NCI-H1105 treated with DMSO at 0.1 percent for 48 hours (cell line): Measurements from ENCODE around the gene PLK5.
"Not testable (repeated sequence)": the region's sequence is repeated elsewhere in the genome, so short reads cannot be mapped to it uniquely, and the experiment has no call there.

Experiments used
- DNase-seq: peaks from one replicate; lab custom pipeline; 2025; lab: John Stamatoyannopoulos, UW

Gene PLK5

DNA sequence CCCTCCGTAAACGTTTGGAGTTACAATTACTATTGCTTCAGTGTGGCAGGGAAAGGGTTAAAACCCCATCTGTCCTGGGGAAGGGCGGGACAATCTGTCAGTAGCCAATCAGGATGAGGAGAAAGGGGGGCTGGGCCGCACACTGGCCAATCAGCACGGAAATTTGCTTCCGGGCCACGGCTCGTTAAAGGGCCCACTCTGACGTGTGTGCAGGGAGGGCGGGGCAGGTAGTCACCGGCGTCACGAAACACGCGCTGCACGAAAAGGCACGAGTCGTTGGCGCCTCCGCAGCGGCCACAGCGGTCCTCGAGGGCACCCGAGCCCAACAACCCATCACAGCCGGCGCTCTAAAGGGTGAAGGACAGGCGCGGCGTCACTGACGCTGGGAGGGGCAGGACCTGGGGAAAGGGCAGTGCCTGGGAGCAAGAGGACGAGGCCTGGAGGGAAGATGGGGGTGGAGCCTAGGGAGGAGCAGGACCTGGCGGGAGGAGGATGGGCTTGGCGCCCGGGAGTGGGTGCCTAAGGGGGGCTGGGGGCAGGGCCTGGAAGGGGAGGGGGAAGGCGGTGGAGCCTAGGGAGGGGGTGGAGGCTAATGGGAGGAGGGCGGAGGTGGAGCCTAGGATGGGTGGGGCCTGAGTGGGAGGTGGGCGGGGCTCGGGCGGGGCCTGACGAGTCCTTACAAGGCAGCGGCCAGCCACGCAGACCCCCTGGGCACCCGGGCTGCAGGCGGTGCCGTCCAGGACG is 15.9 kb upstream of the PLK5 start:
- peak; percentile 89 for DNase-seq

DNA sequence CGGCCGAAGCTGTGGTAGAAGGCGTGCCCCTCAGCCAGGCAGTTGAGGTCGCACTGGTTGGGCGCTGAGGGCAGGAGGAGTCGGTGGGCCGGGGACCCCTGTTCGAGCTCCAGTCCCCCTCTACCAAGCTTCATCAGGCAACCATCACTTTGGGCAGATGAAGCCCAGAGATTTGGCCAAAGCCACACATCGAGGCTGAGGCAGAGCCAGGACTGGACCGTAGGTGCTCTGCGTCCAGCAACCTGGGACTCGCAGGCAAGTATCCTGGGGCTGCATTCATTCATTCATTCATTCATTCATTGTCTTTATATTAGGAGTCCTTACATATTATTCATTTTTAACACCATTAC is 15.4 kb upstream of the PLK5 start:
- DNase-seq: no peak

DNA sequence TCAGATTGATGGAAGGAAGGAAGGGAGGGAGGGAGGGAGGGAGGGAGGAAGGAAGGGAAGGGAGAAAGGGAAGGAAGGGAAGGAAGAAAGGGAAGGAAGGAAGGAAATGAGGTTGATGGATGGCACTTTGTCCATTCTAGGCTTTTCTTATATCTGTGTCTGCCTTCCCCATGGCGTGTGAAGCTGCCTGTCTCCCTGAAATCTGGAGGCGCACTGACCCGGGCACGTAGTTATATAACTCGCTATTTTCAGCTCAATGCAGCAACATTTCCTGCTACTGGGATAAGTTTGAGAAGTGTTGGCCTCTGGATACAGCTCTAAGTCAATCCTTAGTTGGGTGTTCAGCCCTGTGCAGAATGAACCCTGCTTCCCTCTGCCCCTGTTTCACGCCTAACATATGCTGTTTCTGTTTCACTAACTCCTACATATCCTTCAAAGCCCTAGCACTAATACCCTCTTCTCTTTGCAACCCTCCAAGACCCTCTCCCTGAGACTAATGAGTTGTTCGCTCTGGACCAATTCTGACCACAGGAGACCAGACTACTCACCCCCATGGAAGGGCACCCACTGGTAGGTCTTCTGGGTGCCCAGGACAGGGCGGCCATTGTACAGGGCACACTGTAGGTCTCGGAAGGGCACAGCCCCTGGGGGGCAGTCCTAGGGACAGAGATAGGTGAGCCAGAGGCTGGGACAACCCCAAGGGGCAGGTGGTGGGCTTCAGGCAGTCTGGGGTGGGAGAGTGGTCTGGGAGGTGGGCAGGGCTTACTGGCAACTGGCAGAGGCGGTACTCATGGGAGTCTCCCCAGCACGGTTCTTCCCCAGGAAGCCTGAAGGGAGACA is 14.1 kb upstream of the PLK5 start:
- DNase-seq: no peak

DNA sequence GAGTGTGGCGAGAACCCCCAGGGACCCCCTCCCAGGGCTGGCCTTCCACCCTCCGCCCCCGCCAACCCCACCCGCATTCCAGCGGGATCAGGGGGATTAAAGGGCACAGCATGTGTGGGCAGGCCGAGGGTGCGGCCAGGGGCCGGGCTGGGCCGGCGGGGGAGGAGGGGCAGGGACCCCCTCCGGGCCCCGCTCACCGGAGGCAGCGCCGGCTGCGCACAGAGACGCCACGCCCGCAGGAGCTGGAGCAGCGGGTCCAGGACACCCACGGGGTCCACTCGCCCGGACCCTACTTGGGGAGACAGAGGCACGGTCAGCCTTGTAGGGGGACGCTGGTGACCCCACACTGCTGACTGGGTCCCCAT is 13.5 kb upstream of the PLK5 start:
- no peak for DNase-seq

DNA sequence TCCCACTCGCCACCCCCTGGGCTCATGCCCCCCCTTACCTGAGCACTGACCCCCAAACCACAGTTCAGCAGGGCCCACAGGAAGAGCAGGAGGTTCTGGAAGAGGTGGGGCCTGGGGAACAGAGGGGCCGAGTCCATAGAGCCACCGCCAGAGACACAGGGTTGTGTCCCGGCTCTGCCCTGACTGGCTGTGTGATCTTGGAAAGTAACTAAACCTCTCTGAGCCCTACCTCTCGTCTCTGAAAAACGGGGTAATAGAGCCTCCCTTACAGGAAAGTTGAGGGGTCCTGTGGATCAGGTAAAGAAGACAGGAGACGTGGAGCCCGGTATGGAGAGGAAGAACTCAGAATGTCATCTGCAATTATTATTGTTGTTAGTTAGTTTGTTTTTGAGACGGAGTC is 13.1 kb upstream of the PLK5 start:
- DNase-seq: no peak

DNA sequence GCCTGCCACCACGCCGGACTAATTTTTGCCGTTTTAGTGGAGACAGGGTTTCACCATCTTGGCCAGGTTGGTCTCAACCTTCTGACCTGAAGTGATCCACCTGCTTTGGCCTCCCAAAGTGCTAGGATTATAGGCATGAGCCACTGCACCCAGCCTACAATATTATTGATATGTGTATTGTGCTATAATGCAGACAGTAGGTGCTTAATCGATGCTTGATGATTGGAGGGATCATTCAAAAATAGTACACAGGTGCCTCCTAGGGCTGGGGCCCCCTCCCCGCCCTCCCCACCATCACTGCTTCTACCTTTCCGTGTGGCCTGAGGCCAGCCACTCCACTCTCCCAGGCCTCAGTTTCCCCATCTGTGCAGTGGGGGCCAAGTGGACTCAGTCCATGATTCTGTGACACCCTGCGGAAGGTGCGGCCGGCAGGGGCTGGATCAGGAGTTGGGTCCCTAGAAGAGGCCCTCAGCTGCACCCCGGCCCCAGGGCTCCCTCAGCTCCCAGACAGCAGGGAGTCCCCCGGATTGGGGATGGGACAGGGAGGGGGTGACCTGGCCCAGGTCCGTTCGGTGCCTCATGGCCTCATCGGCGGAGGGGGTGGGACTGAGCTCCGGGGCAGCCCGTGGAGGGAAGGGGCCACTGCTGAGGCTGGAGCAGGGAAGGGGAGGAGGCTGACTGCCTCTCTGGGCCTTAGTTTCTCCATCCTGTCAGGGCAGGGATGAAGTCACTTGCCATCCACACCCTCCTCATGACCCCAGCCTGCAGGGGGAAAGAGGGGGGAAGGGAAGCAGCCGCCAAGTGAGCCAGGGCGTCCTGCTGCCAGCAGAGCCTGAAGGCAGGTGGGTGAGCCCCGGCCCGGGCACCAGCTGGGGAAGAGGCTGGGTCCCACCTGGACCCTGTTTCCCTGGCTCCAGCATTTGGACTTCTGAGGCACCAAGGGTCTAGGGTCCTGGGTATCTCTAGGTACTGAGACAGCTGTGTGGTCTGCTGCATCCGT is 12.3 kb upstream of the PLK5 start:
- no peak for DNase-seq

DNA sequence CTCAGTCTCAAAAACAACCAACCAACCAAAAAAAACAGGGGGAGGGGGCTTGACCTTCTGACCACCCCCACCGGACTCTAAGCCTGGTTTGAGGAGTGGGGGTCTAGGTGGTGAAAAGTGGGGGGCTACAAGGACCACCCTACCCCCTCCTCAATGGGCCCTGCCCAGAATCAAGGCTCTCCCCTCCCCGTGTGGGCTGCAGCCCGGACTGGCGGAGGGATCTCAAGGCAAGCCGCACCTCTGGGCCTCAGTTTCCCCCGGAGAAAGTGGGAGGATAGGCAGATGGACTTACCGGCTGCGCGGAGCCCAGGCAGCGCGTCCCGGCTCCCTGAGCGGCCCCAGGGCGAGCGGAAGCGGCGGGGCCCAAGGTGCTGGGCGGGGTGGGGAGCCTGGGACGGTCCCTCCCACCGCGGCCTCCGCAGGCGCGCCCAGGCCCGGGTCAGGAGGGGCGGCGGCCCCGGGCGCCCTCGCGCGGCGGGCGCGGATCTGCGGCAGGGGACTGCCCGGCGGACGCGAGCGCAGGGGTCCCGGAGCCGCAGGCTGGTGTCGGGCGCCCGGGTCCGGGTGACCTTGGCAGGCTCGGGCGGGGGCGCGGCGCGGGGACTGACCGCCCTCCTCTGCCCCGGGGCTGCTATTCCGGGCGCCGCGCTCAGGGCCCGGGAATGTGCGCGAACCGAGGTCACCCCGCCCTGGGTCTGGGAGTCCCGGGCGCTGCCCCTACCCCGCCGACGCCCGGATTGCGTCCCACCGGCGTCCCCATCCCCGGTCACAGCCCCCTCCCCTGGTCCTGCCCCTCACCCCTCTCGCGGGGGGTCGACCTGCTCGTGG is 11.0 kb upstream of the PLK5 start, which contains the start of gene ADAMTSL5:
TSS of gene ADAMTSL5 (minus strand) at position 349 of the 828 bp plus-strand sequence. CDS start 2,076 bp downstream, outside the sequence.
- no peak for DNase-seq

DNA sequence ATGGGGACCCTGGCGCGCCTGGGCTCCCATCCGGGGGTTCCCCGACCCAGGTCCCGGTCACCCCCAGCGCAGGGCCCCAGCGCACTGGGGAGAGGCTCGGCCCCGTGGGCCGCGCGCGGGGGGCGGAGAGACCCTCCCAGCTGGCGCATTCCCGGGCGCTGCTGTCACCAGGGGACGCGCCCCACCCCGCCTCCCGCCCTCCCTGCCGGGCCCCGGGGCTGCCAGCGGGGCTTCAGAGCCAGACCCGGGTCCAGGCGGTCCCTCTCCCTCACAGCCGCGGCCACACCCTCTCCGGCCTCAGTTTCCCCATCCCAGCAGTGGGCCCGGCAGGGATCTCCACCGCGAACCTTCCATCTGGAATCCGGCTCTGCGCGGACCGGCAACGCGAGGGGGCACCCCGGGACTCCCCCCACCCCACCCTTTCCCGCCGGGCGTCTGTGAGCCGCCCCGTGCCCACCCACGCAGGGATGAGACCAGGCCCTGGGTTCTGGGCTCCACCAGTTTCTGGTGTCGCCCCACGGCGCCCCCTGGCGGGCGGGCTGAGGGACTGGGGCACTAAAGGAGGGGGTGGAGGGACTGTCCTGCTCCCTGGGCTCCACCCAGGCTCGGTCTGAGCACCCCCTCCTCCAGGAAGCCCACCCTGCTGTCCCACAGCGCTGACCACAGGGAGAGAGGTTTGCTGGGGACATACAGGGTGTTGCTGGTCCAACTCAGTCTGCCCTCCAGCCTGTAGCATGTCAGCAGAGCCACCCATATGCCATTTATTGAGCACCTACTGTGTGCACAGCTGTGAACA is 10.2 kb upstream of the PLK5 start:
- no peak for DNase-seq

DNA sequence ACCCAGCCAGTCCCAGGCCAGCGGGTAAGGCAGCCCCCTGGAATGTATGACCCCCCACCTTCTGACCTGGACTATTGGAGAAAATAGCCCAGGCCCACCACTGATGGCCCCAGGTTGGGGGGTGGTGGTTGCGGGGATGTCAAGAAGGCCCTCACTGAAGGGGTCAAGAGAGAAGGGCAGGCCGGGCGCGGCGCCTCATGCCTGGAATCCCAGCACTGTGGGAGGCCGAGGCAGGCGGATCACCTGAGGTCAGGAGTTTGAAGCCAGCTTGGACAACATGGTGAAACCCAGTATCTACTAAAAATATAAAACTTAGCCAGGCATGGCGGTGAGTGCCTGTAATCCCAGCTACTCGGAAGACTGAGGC is 9.6 kb upstream of the PLK5 start:
- no peak for DNase-seq

DNA sequence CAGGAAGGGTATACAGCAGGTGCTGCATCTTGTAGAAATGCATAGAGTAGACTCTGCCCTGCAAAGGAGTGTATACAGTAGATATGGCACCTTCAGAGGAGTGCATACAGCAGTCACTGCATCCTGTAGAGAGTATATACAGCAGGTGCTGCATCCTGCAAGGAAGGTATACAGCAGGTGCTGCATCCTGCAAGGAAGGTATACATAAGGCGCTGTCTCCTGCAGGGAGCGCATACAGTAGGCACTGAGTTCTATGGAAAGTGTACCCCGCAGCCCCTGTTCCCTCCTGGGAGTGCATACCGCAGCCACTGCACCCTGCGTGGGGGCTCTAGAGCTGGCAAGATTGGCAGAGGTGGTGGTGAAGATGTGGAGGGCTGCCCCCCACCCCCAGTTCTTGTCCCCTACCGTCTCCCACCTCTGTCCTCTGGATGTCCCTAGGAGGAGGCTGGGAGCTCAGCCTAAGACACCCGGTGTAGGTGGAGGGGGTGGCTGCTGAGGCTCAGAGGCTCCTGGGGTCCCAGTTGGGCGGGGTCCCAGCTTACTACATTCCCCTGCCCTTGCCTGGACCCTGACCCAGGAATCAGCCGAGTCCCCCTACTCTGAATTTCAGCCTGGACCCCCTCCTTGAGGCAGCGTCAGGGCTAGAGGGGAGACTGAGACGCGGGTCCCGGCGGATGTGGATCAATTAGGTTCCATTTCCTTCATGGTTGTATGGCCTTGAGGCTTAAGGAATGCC is 8.7 kb upstream of the PLK5 start:
- no peak for DNase-seq

DNA sequence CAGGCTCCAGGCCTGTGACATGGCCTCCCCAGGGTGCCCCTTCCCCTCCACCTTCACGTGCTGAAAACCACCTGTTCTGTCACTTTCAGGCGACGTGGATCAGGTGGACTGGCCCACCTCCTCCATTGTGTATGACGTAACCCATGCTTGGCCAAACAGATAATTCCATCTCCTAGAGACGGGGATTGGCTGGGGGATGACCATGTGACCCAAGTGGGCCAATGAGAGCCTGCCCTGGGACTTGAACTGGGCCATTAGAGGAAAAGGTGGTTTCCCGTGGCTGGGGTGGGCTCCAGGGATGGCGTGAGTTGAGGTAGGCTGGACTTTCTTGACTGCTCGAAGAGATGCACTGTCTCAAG is 7.5 kb upstream of the PLK5 start:
- DNase-seq: no peak

DNA sequence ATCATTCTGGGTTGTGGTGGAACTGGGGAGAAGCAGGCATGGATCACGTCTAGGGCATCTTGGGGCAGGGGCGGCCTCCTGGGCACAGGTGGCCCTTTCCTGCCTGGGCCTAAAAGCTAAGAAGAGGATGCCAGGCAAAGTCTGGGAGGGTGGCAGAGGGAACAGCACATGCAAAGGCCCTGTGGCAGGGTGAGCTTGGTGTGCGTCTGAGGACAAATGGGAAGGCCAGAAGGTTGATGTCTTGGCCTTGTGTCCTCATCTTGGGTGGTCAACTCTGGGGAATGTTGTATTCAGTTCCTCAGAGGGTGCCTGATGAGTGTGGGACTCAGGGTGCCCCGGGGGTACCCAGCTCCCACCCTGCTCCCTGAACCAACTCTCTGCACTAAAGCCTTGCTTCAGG is 5.4 kb upstream of the PLK5 start:
- DNase-seq: no peak

DNA sequence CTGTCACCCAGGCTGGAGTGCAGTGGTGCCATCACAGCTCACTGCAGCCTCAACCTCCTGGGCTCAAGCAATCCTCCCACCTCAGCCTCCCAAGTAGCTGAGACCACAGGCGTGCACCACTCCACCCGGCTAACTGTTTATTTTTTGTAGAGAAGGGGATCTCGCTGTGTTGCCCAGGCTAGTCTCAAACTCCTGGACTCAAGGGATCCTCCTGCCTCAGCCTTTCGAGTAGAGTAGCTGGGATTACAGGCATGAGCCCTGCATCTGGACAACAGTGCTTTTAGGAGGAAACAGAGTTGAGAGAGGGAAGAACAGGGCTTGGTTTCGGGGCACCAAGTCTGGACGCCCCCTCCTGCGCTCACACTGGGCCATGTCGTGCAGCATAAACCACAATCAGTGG is 4.1 kb upstream of the PLK5 start:
- not testable (repeated sequence) for DNase-seq

DNA sequence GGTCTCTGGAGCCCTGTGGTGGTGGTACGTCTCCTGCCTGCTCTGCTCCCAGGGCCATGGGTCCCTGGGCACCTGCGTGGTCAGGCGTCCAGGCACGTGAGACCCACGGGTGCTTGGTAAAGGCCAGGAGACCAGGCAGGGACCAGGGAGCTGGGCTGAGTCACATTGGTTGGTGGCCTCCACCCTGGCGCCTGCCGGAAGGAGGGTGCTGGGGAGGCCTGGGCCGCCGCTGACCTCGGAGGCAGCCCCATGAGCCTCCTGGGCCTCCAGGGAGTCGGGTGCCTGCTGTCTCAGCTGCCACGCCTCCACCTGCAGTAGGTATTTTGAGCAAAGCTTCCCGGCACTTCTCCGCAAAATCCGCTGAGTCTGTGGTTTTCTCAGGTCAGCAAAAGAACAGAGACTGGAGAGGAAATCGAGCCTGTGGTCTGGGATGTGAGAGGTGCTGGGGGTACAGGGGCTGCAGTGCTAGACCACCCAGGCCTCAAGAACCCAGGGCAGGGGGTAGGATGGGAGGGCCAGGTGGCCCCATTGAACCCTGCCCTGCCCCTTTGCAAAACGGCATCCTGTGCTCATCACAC is 3.6 kb upstream of the PLK5 start:
- no peak for DNase-seq

DNA sequence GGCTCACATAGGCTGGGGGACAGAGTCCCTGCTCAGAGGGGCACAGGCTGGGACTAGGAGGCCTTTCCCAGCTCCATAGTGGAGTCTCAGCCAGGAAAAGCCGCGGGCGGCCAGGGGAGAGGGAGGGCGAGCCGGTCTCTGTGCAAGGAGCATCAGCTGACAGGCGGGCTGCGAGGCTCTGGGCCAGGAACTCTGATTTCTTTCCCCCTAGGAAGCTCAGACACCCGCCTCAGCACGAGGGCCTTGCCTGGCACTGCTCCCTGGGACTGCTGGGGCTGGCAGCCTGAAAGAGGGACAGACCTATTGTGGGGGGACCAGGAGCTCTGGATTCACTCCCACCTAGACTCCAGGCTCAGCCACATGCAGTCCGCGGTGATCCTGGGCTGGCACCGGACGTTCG is 2.2 kb upstream of the PLK5 start:
- no peak for DNase-seq

DNA sequence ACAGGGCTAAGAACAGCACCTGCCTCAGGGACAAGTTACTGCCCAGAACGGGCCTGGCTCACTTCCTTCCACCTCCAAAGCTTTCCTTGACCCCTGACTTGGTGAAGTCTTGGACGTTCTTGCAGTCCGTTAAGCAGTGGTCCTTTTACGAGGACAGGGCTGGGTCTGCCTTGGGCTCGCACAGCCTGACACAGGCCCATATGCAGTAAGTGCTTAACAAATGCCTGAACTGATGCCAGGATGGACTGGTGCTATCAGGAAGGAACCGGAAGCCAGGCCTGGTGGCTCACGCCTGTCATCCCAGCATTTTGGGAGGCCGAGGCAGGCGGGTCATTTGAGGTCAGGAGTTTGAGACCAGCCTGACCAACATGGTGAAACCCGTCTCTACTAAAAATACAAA is 1.8 kb upstream of the PLK5 start:
- DNase-seq: no peak

DNA sequence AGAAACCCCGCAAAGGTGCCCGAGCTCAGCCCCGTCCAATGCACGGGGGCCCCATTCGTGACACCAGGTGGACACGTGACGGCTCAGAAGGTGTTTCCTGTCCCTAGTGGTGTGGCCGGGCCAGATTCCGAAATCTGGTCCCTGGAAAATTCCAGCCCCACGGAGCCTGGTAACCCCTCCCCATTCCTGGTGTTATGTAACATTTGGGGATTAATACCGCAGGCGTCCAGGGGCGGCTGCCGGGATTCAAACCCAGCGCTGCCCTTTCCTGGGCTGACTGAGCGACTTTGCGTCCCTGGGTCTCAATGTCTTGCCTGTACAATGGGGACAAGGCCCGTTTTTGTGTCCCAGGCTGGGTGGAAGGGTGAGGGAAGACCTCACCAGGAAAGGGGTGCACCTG is 1.0 kb upstream of the PLK5 start:
- DNase-seq: no peak

DNA sequence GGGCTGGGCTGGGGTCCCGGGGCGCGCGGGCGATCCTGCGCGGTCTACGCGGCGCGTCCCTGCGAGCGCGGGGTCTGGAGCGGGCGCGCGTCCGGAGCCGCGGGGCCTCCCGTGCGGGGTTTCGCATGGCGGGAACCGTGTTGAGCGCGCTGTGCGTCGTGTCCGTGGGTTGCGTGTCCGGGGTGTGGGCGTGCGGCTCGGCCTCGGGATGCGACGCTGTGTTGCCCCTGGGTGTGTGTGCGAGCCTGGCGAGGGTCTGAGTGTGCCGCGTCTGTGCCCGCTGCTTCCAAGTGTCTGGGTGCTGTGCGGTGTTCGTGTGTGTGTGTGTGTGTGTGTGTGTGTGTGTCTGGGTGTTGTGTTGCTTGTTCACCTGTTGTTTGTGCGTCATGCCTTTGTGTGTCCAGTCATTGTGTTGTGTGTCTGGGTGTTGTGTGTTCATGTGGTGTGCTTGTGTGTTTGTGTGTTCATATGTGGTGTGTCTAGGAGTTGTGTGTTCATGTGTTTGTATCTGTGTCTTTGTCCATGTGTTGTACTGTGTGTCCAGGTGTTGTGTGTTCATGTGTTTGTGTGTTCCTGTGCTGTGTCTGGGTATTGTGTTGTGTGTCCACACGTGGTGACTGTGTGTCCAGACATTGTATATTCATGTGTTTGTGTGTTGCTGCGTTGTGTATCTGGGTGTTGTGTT is 552 bp downstream of the PLK5 start:
- DNase-seq: no peak

DNA sequence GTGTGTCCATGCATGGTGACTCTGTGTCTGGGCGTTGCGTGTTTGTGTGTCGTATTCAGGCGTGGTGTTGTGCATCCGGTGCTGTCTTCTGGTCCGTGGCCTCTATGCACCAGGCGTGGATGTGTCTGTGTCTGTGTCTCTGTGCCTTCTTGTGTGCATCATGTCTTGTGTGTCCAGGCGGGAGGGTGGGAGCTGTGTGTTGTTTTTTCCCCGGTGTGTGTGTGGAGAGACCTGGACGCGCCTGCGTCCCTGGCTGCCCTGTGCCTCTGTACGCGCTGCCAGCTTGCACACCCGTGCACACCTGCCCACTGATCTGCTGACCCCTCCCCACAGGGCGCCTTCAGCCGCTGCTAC is 1.1 kb downstream of the PLK5 start:
- DNase-seq: no peak
